Right atrium auricular region (tissue), 2 donors: Measurements from ENCODE around the gene CDC34. TPM values are rescaled to one million over a fixed set of nuclear protein-coding genes. Genes with fewer than 3 reads are reported as not detected.
"Not testable (repeated sequence)": the region's sequence is repeated elsewhere in the genome, so short reads cannot be mapped to it uniquely, and the experiment has no call there.

Experiments
- DNase-seq: peaks from one replicate; pipeline ENCODE4 v3.0.0-alpha.2; 2019; ENCODE audit warnings: low spot score
- H3K27ac ChIP-seq, 2 donors: fragments of 200-600 bp; sonication (generic); 1 replicate in 1 of 2; 2 replicates in 1 of 2; pipeline ENCODE4 v1.5.1; 2016 to 2019
- H3K27me3 ChIP-seq, 2 donors: fragments of 200-600 bp; sonication (generic); one replicate each; pipeline versions ENCODE4 v1.5.1 to v1.6.0; 2017 to 2019
- H3K36me3 ChIP-seq: fragments of 200-600 bp; sonication (generic); one replicate; pipeline ENCODE4 v1.5.1; 2016
- H3K4me1 ChIP-seq, 2 donors: fragments of 200-600 bp; sonication (generic); one replicate each; pipeline versions ENCODE4 v1.5.1 to v1.6.0; 2017 to 2019
- H3K4me3 ChIP-seq, 2 donors: fragments of 200-600 bp; sonication (generic); 1 replicate in 1 of 2; 2 replicates in 1 of 2; pipeline ENCODE4 v1.5.1; 2017 to 2019; ENCODE audit warnings: mild to moderate bottlenecking in 1 of 2, moderate library complexity in 1 of 2
- H3K9me3 ChIP-seq, 2 donors: fragments of 200-600 bp; sonication (generic); one replicate each; pipeline ENCODE4 v1.5.1; 2019
- total RNA-seq, 2 donors: library from RNA; depleted of rRNA; stranded (reverse); fragments of >200 nt; gene quantifications; one replicate each; pipeline ENCODE4 v1.1.0, GENCODE V29; 2016
- TF ChIP-seq, protein P1 (sequence below), 2 donors: fragments of 200-600 bp; sonication (generic); IDR thresholded peaks; one replicate each; pipeline ENCODE4 v1.5.1; 2019; ENCODE audit warnings: antibody characterized with exemption in 2 of 2

The CDC34 gene
- total RNA-seq, 2 donors from 2014 or later: 55.8 to 75.0 TPM

DNA sequence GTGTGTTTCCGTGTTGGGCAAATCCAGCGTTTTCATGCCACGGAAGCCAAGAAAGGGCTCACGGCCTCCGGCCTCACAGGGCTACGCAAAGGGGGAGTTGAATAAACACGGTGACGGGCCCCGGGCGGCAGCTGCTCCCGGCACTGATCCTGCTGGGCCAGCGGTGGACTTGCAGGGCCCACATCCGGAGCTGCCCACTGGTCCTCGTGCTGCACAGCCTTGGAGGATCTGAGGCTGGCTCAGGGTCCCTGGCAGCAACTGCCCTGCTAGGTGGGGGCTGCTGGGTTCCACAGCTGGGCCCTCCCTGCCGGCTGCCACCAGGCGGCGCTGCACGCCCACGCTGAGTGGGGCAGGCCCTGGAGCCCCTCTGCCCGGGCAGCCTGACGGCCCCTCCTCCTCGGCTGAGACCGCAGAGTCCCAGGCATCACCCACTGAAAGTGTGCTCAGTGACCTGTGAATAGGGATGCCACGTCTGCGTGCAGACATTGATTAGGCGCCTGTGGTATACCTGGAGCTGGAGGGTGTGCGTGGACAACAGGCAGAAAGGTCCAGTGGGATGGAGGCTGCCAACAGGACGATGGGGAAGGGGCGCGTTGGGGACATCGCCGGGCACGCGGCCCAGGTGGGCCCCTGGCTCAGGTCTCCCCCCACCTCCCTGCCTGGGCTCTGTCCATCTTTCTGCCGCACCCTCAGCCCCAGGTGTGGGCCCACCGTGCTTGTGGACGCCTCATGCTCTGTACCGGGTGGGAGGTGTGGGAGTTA is 52.9 kb downstream of the CDC34 start:
- no peak overlapping the region for H3K4me3 ChIP-seq
- H3K36me3 ChIP-seq: peaks cover 40% of the 10 kb centered on the region
- H3K9me3 ChIP-seq: no peaks in the 10 kb centered on the region
- DNase-seq: no peak
- TF ChIP-seq, protein P1, sequence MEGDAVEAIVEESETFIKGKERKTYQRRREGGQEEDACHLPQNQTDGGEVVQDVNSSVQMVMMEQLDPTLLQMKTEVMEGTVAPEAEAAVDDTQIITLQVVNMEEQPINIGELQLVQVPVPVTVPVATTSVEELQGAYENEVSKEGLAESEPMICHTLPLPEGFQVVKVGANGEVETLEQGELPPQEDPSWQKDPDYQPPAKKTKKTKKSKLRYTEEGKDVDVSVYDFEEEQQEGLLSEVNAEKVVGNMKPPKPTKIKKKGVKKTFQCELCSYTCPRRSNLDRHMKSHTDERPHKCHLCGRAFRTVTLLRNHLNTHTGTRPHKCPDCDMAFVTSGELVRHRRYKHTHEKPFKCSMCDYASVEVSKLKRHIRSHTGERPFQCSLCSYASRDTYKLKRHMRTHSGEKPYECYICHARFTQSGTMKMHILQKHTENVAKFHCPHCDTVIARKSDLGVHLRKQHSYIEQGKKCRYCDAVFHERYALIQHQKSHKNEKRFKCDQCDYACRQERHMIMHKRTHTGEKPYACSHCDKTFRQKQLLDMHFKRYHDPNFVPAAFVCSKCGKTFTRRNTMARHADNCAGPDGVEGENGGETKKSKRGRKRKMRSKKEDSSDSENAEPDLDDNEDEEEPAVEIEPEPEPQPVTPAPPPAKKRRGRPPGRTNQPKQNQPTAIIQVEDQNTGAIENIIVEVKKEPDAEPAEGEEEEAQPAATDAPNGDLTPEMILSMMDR (IDR thresholded peaks at IDR 0.05): peak; percentile 83 to 87
- no peak overlapping the region for H3K27ac ChIP-seq
- H3K27me3 ChIP-seq: peaks cover 0 to 11% of the 10 kb centered on the region in 2 donors
- peaks cover 0 to 39% of the 10 kb centered on the region in 2 donors for H3K4me1 ChIP-seq

- not testable (repeated sequence) for H3K27ac ChIP-seq, H3K9me3 ChIP-seq, H3K4me3 ChIP-seq, DNase-seq
- H3K36me3 ChIP-seq: peaks cover 33% of the 10 kb centered on the region
- peaks cover 0 to 33% of the 10 kb centered on the region in 2 donors for H3K4me1 ChIP-seq
- peaks cover 0 to 12% of the 10 kb centered on the region in 2 donors for H3K27me3 ChIP-seq
Observed at GRCh38 chr19:585146-585545, 53.6 kb downstream of the CDC34 start.

DNA sequence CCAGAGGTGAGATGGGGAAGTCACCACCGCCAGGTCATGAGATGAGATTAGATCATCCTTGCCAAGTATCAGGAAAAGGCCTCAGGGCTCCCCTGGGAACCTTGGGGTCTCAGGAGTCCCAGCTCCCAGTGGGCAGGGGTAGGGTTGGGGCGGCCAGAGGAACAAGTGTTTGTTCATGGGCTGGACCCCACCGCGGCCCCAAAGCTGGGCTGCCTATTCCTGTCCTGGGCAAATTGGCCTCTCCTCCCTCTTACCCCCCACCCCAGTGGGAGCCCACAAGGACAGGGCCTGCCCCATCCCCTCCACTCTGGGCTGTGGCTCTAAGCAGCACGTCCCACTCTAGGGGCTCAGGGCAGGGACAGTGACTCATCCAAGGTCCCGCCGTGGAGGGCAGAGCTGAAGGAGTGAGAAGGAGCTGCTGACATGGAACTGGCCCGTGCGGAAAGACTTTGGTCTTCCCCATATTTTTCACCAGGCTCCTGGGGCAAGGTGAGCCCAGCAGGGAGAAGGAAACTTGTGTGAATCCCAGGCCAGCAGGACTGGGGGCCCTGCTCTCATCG is 54.1 kb downstream of the CDC34 start:
- Histone ChIP-seq H3K27me3 (peaks cover 0 to 14% of the 10 kb centered on the region in 2 donors), H3K36me3 (peaks cover 28% of the 10 kb centered on the region), H3K9me3 (no peaks in the 10 kb centered on the region), H3K4me3 (no peak overlapping the region), H3K4me1 (peaks cover 0 to 33% of the 10 kb centered on the region in 2 donors), H3K27ac (no peak overlapping the region)
- DNase-seq: no peak
- TF ChIP-seq, protein P1 (IDR thresholded peaks at IDR 0.05): no peak

DNA sequence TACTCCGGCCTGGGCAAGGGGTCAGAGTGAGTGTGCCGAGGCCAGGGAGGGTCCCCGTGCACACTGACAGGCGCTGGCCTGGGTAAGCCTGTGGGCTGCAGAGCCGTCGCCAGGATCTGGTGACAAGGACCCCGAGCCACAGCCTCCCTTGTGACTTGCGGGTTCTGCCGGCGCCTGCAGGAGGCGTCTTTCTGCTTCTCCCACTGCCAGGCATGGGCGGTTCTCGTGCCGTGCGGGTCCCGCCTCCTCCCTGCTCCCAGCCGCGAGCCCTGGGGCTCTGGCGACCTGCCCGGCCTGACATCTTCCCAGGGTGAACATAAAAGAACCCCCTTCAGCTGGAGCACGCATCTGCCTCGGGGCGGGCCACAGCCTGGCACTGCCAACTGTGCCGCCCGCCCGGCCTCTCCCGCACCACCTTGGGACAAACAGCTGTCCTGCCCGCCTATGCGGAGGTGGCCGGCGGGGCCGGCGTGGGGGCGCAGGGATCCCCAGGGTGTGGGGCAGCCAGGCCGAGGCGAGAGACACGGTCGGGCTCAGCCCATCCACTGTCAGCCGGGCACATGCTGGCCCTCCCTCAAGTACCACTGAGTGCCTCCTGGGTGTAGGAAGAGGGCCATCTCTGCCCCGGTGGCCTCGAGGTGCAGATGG is 56.7 kb downstream of the CDC34 start:
- Histone ChIP-seq H3K4me3 (peak overlapping the region in 1 of 2 donors; percentile 8), H3K4me1 (peaks cover 0 to 27% of the 10 kb centered on the region in 2 donors), H3K9me3 (no peaks in the 10 kb centered on the region), H3K27me3 (peaks cover 0 to 26% of the 10 kb centered on the region in 2 donors), H3K36me3 (peaks cover 7% of the 10 kb centered on the region), H3K27ac (peak overlapping the region; percentile 75 to 79)
- TF ChIP-seq, protein P1 (IDR thresholded peaks at IDR 0.05): peak; percentile 32 to 63
- DNase-seq: no peak

GRCh38 chr19:588741-589692 is 57.5 kb downstream of the CDC34 start:
- H3K36me3 ChIP-seq: no peaks in the 10 kb centered on the region
- H3K4me1 ChIP-seq: peaks cover 0 to 27% of the 10 kb centered on the region in 2 donors
- TF ChIP-seq, protein P1 (IDR thresholded peaks at IDR 0.05): no peak
- H3K27ac ChIP-seq: peak overlapping the region; percentile 75 to 79
- H3K4me3 ChIP-seq: peak overlapping the region in 1 of 2 donors; percentile 38
- H3K9me3 ChIP-seq: no peaks in the 10 kb centered on the region
- DNase-seq: no peak
- peaks cover 0 to 26% of the 10 kb centered on the region in 2 donors for H3K27me3 ChIP-seq
